HEK293 (cell line): ENCODE data around the gene SERTAD3.

Source experiments
- PRDM1 ChIP-seq: fragments of 450-650 bp; formaldehyde crosslinking; IDR thresholded peaks from 2 replicates; pipeline ENCODE4; 2016; ENCODE audit warnings: missing biosample characterization, missing genetic modification characterization
- ZBTB17 ChIP-seq: fragments of 450-650 bp; formaldehyde crosslinking; IDR thresholded peaks from 2 replicates; pipeline ENCODE4 v1.5.1; 2016; ENCODE audit warnings: missing biosample characterization, missing genetic modification characterization
- ZBTB21 ChIP-seq: fragments of 450-650 bp; formaldehyde crosslinking; IDR thresholded peaks from 2 replicates; pipeline ENCODE4 v1.5.1; 2017; ENCODE audit warnings: missing biosample characterization, missing genetic modification characterization
- ZFP3 ChIP-seq: fragments of 450-650 bp; formaldehyde crosslinking; IDR thresholded peaks from 2 replicates; pipeline ENCODE4 v1.5.1; 2016; ENCODE audit warnings: low read depth, missing biosample characterization, missing genetic modification characterization
- ZFP69B ChIP-seq: fragments of 450-650 bp; formaldehyde crosslinking; IDR thresholded peaks from 2 replicates; pipeline ENCODE4 v1.5.1; 2016; ENCODE audit warnings: missing biosample characterization, missing genetic modification characterization
- ZNF133 ChIP-seq: fragments of 450-650 bp; formaldehyde crosslinking; IDR thresholded peaks from 2 replicates; pipeline ENCODE4 v1.5.1; 2016; ENCODE audit warnings: missing biosample characterization, missing genetic modification characterization
- ZNF211 ChIP-seq: fragments of 450-650 bp; formaldehyde crosslinking; IDR thresholded peaks from 2 replicates; pipeline ENCODE4 v1.5.1; 2016; ENCODE audit warnings: low read depth, missing biosample characterization, missing genetic modification characterization
- ZNF221 ChIP-seq: fragments of 450-650 bp; formaldehyde crosslinking; IDR thresholded peaks from 2 replicates; pipeline ENCODE4 v1.5.1; 2017; ENCODE audit warnings: missing biosample characterization, missing genetic modification characterization, borderline replicate concordance
- ZNF335 ChIP-seq: fragments of 450-650 bp; formaldehyde crosslinking; conservative IDR thresholded peaks from 2 replicates; pipeline ENCODE4 v1.5.1; 2016; ENCODE audit warnings: missing biosample characterization, missing genetic modification characterization
- ZNF391 ChIP-seq: fragments of 450-650 bp; formaldehyde crosslinking; IDR thresholded peaks from 2 replicates; pipeline ENCODE4 v1.5.1; 2016; ENCODE audit warnings: low read depth, missing biosample characterization, missing genetic modification characterization, borderline replicate concordance
- ZNF423 ChIP-seq: fragments of 450-650 bp; formaldehyde crosslinking; IDR thresholded peaks from 2 replicates; pipeline ENCODE4 v1.5.1; 2016; ENCODE audit warnings: missing biosample characterization, missing genetic modification characterization
- ZNF433 ChIP-seq: fragments of 450-650 bp; formaldehyde crosslinking; IDR thresholded peaks from 2 replicates; pipeline ENCODE4 v1.5.1; 2016; ENCODE audit warnings: missing biosample characterization, missing genetic modification characterization, low read depth
- ZNF521 ChIP-seq: fragments of 450-650 bp; formaldehyde crosslinking; IDR thresholded peaks from 2 replicates; pipeline ENCODE4 v1.5.1; 2017; ENCODE audit warnings: missing biosample characterization, mild to moderate bottlenecking, missing genetic modification characterization
- ZNF600 ChIP-seq: fragments of 450-650 bp; formaldehyde crosslinking; IDR thresholded peaks from 2 replicates; pipeline ENCODE4 v1.5.1; 2016; ENCODE audit warnings: missing biosample characterization, missing genetic modification characterization
- ZSCAN16 ChIP-seq: fragments of 450-650 bp; formaldehyde crosslinking; IDR thresholded peaks from 2 replicates; pipeline ENCODE4 v1.5.1; 2016; ENCODE audit warnings: missing biosample characterization, missing genetic modification characterization
- TF ChIP-seq, protein P1 (sequence below): fragments of 450-650 bp; formaldehyde crosslinking; IDR thresholded peaks from 2 replicates; pipeline ENCODE4 v1.5.1; 2017; ENCODE audit warnings: missing biosample characterization, missing genetic modification characterization
- TF ChIP-seq, protein P2 (sequence below): fragments of 450-650 bp; formaldehyde crosslinking; IDR thresholded peaks from 2 replicates; pipeline ENCODE4 v1.5.1; 2016; ENCODE audit warnings: missing biosample characterization, missing genetic modification characterization, borderline replicate concordance
- TF ChIP-seq, protein P3 (sequence below): fragments of 450-650 bp; formaldehyde crosslinking; IDR thresholded peaks from 2 replicates; pipeline ENCODE4 v1.5.1; 2016; ENCODE audit warnings: missing biosample characterization, missing genetic modification characterization
- TF ChIP-seq, protein P4 (sequence below): fragments of 450-650 bp; formaldehyde crosslinking; IDR thresholded peaks from 2 replicates; pipeline ENCODE4 v1.5.1; 2017; ENCODE audit warnings: missing biosample characterization, missing genetic modification characterization
- TF ChIP-seq, protein P5 (sequence below): fragments of 450-650 bp; formaldehyde crosslinking; IDR thresholded peaks from 2 replicates; pipeline ENCODE4 v1.5.1; 2016; ENCODE audit warnings: missing biosample characterization, missing genetic modification characterization, low read depth
- TF ChIP-seq, protein P6 (sequence below): fragments of 450-650 bp; formaldehyde crosslinking; IDR thresholded peaks from 2 replicates; pipeline ENCODE4 v1.5.1; 2016; ENCODE audit warnings: missing biosample characterization, missing genetic modification characterization, borderline replicate concordance

Gene SERTAD3

DNA sequence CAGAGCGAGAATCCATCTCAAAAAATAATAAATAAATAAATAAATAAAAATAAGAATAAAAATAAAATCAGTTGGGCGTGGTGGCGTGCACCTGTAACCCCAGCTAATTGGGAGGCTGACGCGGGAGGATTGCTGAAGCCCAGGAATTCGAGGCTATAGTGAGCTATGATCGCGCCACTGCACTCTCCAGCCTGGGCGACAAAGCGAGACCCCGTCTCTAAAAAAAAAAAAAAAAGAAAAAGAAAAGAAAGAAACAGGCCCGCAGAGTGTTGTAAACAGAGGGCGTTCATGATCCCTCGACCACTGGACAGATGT lies 23.7 kb downstream of the SERTAD3 start (continued):
- TF ChIP-seq, protein P1, sequence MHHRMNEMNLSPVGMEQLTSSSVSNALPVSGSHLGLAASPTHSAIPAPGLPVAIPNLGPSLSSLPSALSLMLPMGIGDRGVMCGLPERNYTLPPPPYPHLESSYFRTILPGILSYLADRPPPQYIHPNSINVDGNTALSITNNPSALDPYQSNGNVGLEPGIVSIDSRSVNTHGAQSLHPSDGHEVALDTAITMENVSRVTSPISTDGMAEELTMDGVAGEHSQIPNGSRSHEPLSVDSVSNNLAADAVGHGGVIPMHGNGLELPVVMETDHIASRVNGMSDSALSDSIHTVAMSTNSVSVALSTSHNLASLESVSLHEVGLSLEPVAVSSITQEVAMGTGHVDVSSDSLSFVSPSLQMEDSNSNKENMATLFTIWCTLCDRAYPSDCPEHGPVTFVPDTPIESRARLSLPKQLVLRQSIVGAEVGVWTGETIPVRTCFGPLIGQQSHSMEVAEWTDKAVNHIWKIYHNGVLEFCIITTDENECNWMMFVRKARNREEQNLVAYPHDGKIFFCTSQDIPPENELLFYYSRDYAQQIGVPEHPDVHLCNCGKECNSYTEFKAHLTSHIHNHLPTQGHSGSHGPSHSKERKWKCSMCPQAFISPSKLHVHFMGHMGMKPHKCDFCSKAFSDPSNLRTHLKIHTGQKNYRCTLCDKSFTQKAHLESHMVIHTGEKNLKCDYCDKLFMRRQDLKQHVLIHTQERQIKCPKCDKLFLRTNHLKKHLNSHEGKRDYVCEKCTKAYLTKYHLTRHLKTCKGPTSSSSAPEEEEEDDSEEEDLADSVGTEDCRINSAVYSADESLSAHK (tag by site-specific recombination) = no peak
- TF ChIP-seq, protein P2, sequence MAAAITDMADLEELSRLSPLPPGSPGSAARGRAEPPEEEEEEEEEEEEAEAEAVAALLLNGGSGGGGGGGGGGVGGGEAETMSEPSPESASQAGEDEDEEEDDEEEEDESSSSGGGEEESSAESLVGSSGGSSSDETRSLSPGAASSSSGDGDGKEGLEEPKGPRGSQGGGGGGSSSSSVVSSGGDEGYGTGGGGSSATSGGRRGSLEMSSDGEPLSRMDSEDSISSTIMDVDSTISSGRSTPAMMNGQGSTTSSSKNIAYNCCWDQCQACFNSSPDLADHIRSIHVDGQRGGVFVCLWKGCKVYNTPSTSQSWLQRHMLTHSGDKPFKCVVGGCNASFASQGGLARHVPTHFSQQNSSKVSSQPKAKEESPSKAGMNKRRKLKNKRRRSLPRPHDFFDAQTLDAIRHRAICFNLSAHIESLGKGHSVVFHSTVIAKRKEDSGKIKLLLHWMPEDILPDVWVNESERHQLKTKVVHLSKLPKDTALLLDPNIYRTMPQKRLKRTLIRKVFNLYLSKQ (tag by site-specific recombination) = no peak
- TF ChIP-seq ZFP69B (tag by site-specific recombination) (no peak), ZNF391 (tag by site-specific recombination) (no peak), ZFP3 (tag by site-specific recombination) (0 out of 2 replicates have a peak, but pooled peaks have one; percentile 22), ZNF423 (tag by site-specific recombination) (no peak), ZBTB17 (tag by site-specific recombination) (no peak), ZNF133 (tag by site-specific recombination) (no peak), ZNF335 (tag by site-specific recombination) (no peak), ZNF221 (tag by site-specific recombination) (no peak), ZBTB21 (tag by site-specific recombination) (peak; percentile 25; the same call in 1 of the 2 replicates), ZNF521 (no peak), ZNF600 (tag by site-specific recombination) (no peak), ZNF433 (no peak), ZSCAN16 (tag by site-specific recombination) (no peak), PRDM1 (tag by site-specific recombination) (no peak), ZNF211 (tag by site-specific recombination) (no peak)
- TF ChIP-seq, protein P3, sequence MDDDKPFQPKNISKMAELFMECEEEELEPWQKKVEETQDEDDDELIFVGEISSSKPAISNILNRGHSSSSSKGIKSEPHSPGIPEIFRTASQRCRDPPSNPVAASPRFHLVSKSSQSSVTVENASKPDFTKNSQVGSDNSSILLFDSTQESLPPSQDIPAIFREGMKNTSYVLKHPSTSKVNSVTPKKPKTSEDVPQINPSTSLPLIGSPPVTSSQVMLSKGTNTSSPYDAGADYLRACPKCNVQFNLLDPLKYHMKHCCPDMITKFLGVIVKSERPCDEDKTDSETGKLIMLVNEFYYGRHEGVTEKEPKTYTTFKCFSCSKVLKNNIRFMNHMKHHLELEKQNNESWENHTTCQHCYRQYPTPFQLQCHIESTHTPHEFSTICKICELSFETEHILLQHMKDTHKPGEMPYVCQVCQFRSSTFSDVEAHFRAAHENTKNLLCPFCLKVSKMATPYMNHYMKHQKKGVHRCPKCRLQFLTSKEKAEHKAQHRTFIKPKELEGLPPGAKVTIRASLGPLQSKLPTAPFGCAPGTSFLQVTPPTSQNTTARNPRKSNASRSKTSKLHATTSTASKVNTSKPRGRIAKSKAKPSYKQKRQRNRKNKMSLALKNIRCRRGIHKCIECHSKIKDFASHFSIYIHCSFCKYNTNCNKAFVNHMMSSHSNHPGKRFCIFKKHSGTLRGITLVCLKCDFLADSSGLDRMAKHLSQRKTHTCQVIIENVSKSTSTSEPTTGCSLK (tag by site-specific recombination) = no peak
- TF ChIP-seq, protein P4, sequence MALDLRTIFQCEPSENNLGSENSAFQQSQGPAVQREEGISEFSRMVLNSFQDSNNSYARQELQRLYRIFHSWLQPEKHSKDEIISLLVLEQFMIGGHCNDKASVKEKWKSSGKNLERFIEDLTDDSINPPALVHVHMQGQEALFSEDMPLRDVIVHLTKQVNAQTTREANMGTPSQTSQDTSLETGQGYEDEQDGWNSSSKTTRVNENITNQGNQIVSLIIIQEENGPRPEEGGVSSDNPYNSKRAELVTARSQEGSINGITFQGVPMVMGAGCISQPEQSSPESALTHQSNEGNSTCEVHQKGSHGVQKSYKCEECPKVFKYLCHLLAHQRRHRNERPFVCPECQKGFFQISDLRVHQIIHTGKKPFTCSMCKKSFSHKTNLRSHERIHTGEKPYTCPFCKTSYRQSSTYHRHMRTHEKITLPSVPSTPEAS = no peak; the same call in 1 of the 2 replicates
- TF ChIP-seq, protein P5, sequence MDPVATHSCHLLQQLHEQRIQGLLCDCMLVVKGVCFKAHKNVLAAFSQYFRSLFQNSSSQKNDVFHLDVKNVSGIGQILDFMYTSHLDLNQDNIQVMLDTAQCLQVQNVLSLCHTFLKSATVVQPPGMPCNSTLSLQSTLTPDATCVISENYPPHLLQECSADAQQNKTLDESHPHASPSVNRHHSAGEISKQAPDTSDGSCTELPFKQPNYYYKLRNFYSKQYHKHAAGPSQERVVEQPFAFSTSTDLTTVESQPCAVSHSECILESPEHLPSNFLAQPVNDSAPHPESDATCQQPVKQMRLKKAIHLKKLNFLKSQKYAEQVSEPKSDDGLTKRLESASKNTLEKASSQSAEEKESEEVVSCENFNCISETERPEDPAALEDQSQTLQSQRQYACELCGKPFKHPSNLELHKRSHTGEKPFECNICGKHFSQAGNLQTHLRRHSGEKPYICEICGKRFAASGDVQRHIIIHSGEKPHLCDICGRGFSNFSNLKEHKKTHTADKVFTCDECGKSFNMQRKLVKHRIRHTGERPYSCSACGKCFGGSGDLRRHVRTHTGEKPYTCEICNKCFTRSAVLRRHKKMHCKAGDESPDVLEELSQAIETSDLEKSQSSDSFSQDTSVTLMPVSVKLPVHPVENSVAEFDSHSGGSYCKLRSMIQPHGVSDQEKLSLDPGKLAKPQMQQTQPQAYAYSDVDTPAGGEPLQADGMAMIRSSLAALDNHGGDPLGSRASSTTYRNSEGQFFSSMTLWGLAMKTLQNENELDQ = no peak
- TF ChIP-seq, protein P6, sequence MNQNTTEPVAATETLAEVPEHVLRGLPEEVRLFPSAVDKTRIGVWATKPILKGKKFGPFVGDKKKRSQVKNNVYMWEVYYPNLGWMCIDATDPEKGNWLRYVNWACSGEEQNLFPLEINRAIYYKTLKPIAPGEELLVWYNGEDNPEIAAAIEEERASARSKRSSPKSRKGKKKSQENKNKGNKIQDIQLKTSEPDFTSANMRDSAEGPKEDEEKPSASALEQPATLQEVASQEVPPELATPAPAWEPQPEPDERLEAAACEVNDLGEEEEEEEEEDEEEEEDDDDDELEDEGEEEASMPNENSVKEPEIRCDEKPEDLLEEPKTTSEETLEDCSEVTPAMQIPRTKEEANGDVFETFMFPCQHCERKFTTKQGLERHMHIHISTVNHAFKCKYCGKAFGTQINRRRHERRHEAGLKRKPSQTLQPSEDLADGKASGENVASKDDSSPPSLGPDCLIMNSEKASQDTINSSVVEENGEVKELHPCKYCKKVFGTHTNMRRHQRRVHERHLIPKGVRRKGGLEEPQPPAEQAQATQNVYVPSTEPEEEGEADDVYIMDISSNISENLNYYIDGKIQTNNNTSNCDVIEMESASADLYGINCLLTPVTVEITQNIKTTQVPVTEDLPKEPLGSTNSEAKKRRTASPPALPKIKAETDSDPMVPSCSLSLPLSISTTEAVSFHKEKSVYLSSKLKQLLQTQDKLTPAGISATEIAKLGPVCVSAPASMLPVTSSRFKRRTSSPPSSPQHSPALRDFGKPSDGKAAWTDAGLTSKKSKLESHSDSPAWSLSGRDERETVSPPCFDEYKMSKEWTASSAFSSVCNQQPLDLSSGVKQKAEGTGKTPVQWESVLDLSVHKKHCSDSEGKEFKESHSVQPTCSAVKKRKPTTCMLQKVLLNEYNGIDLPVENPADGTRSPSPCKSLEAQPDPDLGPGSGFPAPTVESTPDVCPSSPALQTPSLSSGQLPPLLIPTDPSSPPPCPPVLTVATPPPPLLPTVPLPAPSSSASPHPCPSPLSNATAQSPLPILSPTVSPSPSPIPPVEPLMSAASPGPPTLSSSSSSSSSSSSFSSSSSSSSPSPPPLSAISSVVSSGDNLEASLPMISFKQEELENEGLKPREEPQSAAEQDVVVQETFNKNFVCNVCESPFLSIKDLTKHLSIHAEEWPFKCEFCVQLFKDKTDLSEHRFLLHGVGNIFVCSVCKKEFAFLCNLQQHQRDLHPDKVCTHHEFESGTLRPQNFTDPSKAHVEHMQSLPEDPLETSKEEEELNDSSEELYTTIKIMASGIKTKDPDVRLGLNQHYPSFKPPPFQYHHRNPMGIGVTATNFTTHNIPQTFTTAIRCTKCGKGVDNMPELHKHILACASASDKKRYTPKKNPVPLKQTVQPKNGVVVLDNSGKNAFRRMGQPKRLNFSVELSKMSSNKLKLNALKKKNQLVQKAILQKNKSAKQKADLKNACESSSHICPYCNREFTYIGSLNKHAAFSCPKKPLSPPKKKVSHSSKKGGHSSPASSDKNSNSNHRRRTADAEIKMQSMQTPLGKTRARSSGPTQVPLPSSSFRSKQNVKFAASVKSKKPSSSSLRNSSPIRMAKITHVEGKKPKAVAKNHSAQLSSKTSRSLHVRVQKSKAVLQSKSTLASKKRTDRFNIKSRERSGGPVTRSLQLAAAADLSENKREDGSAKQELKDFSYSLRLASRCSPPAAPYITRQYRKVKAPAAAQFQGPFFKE (tag by site-specific recombination) = no peak
